Measurements from ENCODE around the gene AUH. TPM values are rescaled to one million over a fixed set of nuclear protein-coding genes. Genes with fewer than 3 reads are reported as not detected.

AUH gene
- total RNA-seq, 1 experiment from 2014 or later = 21.7 TPM

GRCh38 chr9:91342575-91342974 lies 19.1 kb downstream of the AUH start:
- H2BK120ac ChIP-seq (ENCODE audit: low read depth, low read length, poor library complexity, severe bottlenecking) = no peak overlapping the region
- Mint-ChIP-seq H3K4me1 (peaks cover 38 to 42% of the 10 kb centered on the region in 2 experiments), H3K36me3 (ENCODE audit: insufficient read depth in 1 of 3, low read depth in 3 of 3) (peaks cover 40 to 49% (median 45%) of the 10 kb centered on the region in 3 experiments; a peak in 6 of 7 replicates), H3K27me3 (ENCODE audit: low read depth) (no peaks in the 10 kb centered on the region), H3K4me3 (no peak overlapping the region), H3K9me3 (peaks cover 2 to 6% of the 10 kb centered on the region in 2 experiments; a peak in 2 of 5 replicates), H3K27ac (peak overlapping the region in 1 of 3 experiments; percentile 6; a peak in 2 of 7 replicates)
- H3K27ac ChIP-seq (ENCODE audit: insufficient read length, low read depth, low read length) = no peak overlapping the region
- DNase-seq = no peak
- H4K5ac ChIP-seq (ENCODE audit: insufficient read length, low read depth, low read length) = no peak overlapping the region
- peaks cover 3% of the 10 kb centered on the region for H3K79me1 ChIP-seq (ENCODE audit: insufficient read depth, low read depth, low read length, poor library complexity, severe bottlenecking)
- H3K23me2 ChIP-seq (ENCODE audit: insufficient read length, low read depth, low read length, poor library complexity, severe bottlenecking) = no peaks in the 10 kb centered on the region
- H3K27me3 ChIP-seq (ENCODE audit: insufficient read depth, low read length) = no peaks in the 10 kb centered on the region
- H2AFZ ChIP-seq (ENCODE audit: low read length) = no peak overlapping the region
- H4K91ac ChIP-seq (ENCODE audit: insufficient read length, low read depth, low read length) = no peak overlapping the region
- no peak overlapping the region for H3K56ac ChIP-seq (ENCODE audit: insufficient read length, low read depth, low read length)
- no peaks in the 10 kb centered on the region for H3K9me3 ChIP-seq (ENCODE audit: control insufficient read depth, low read depth, low read length)
- WGBS (ENCODE audit: extremely low coverage, insufficient read length, low lambda C conversion rate) = no CpG with 5 or more reads among the region's 3 CpGs
- no peak overlapping the region for H2BK5ac ChIP-seq (ENCODE audit: insufficient read length, low read length)
- H3K4ac ChIP-seq (ENCODE audit: low read depth, low read length) = no peak overlapping the region
- no peaks in the 10 kb centered on the region for H4K20me1 ChIP-seq (ENCODE audit: control insufficient read depth, insufficient read depth, insufficient read length)
- H4K8ac ChIP-seq (replicated peaks; ENCODE audit: insufficient read length, low read depth, low read length) = no peak overlapping the region
- H3K4me2 ChIP-seq (ENCODE audit: insufficient read depth, insufficient read length, low read length) = no peak overlapping the region
- H2BK12ac ChIP-seq (ENCODE audit: insufficient read length, low read depth, low read length) = no peak overlapping the region
- no peak overlapping the region for H2AK5ac ChIP-seq (ENCODE audit: insufficient read length, low read length)
- peaks cover 5% of the 10 kb centered on the region for H3K4me1 ChIP-seq (ENCODE audit: insufficient read depth, low read length)
- H3K23ac ChIP-seq (ENCODE audit: insufficient read length, low read depth, low read length) = no peak overlapping the region
- no peak for TF ChIP-seq CTCF (conservative IDR thresholded peaks at IDR 0.05)
- H3T11ph ChIP-seq (ENCODE audit: low read length) = no peak overlapping the region
- H2BK20ac ChIP-seq (ENCODE audit: low read depth, low read length, poor library complexity, severe bottlenecking) = no peak overlapping the region
- no peak overlapping the region for H2BK15ac ChIP-seq (ENCODE audit: low read depth, low read length)
- no peak overlapping the region for H3K18ac ChIP-seq (ENCODE audit: insufficient read length, low read depth, low read length)
- H3K9ac ChIP-seq (ENCODE audit: extremely low read depth, insufficient read length, low read length) = no peak overlapping the region
- H3K79me2 ChIP-seq (ENCODE audit: insufficient read depth, low read length) = peaks cover 2% of the 10 kb centered on the region; the same call in 1 of the 2 replicates
- no peak overlapping the region for H3K14ac ChIP-seq (ENCODE audit: insufficient read depth, low read length)
